HepG2 (cell line): Measurements from ENCODE around the gene UGP2. TPM values are rescaled to one million over a fixed set of nuclear protein-coding genes. Genes with fewer than 3 reads are reported as not detected.

Experiments used
- ATAC-seq: fragments of 200-7000 bp; cut with Tn5 transposase; 3 replicates; pipeline ENCODE4 v1.9.1; 2020; ENCODE audit warnings: mild to moderate bottlenecking, moderate library complexity
- BruUV-seq: library from RNA; stranded (reverse); fragments of 400-500 nt; replicated peaks from 2 replicates; lab custom pipeline; 2021; lab: Mats Ljungman, UMichigan
- CTCF ChIA-PET: fragments of 300-600 bp; formaldehyde crosslinking; extraction: SDS; loops from one replicate; lab custom pipeline; 2021; ENCODE audit warnings: low total read pairs, inconsistent platforms, low intra/inter-chr PET ratio; lab: Yijun Ruan, JAX
- POLR2A ChIA-PET: fragments of 350-600 bp; sonication (Branson Sonifier 250); formaldehyde crosslinking; loops from one replicate; lab custom pipeline; 2020; ENCODE audit warnings: antibody characterized with exemption, inconsistent platforms; lab: Yijun Ruan, JAX
- DNase-seq: peaks from one replicate; pipeline ENCODE4 v3.0.0-alpha.2; 2015; ENCODE audit warnings: low spot score
- FAIRE-seq: peaks from 3 replicates; lab custom pipeline; 2011; peaks lifted over from hg19 to GRCh38; lab: Jason Lieb, UNC
- H2AFZ ChIP-seq: one replicate; pipeline ENCODE4 v1.6.1; 2011; ENCODE audit warnings: low read length, inconsistent platforms
- H3K27ac ChIP-seq: fragments of 300-600 bp; 3 replicates; pipeline ENCODE4 v1.8.0; 2011; ENCODE audit warnings: mixed run types, mild to moderate bottlenecking, mixed read lengths, low read length, inconsistent platforms; ENCODE audit not compliant: insufficient read depth; ENCODE audit errors: extremely low read length
- H3K27me3 ChIP-seq, 2 experiments: fragments of 200-600 bp in 1 of 2; 2 replicates in 1 of 2; 3 replicates in 1 of 2; pipeline versions ENCODE4 v1.6.0 to v1.8.0; 2011; ENCODE audit warnings: low read length in 2 of 2, mild to moderate bottlenecking in 2 of 2, moderate library complexity in 2 of 2, inconsistent platforms in 1 of 2; ENCODE audit not compliant: insufficient read depth in 2 of 2, control insufficient read depth in 1 of 2
- H3K36me3 ChIP-seq, 2 experiments: fragments of 200-600 bp in 1 of 2; replicated peaks in 1 of 2; 2 replicates in 1 of 2; 3 replicates in 1 of 2; pipeline versions ENCODE4 v1.5.1 to v1.8.0; 2011; ENCODE audit warnings: low read length in 2 of 2, inconsistent platforms in 1 of 2; ENCODE audit not compliant: insufficient read depth in 2 of 2, control insufficient read depth in 1 of 2
- H3K4me1 ChIP-seq: 2 replicates; pipeline ENCODE4 v1.5.1; 2012; ENCODE audit warnings: low read length, inconsistent platforms; ENCODE audit not compliant: insufficient read depth
- H3K4me2 ChIP-seq: 2 replicates; pipeline ENCODE4 v1.6.0; 2011; ENCODE audit warnings: low read depth, low read length, inconsistent platforms
- H3K4me3 ChIP-seq, 3 experiments: fragments of 200-600 bp in 1 of 3; sonication (generic), shearing (Covaris generic) in 1 of 3; replicated peaks in 1 of 3; 2 replicates each; pipeline ENCODE4 v1.5.1; 2011 to 2016; ENCODE audit warnings: low read length in 3 of 3, inconsistent platforms in 2 of 3, low read depth in 2 of 3, mild to moderate bottlenecking in 2 of 3, control low read depth in 1 of 3, mixed read lengths in 1 of 3; ENCODE audit not compliant: insufficient read depth in 1 of 3
- H3K79me2 ChIP-seq: one replicate; pipeline ENCODE4 v1.6.1; 2011; ENCODE audit warnings: low read length, inconsistent platforms; ENCODE audit not compliant: insufficient read depth
- H3K9ac ChIP-seq: 2 replicates; pipeline ENCODE4 v1.6.0; 2011; ENCODE audit warnings: mild to moderate bottlenecking, low read depth, low read length, inconsistent platforms; ENCODE audit not compliant: insufficient read depth
- H3K9me3 ChIP-seq: 2 replicates; pipeline ENCODE4 v1.5.1; 2012; ENCODE audit warnings: mild to moderate bottlenecking, low read length
- H4K20me1 ChIP-seq: 2 replicates; pipeline ENCODE4 v1.6.0; 2011; ENCODE audit warnings: inconsistent platforms, mild to moderate bottlenecking, low read length, moderate library complexity; ENCODE audit not compliant: insufficient read depth
- DNMT1 ChIP-seq: sonication (generic); formaldehyde crosslinking; IDR thresholded peaks from 2 replicates; pipeline ENCODE4 v1.5.1; 2020; ENCODE audit warnings: mild to moderate bottlenecking, missing genetic modification reagents
- GZF1 ChIP-seq: sonication (generic); formaldehyde crosslinking; IDR thresholded peaks from 2 replicates; pipeline ENCODE4 v1.5.1; 2020; ENCODE audit warnings: mild to moderate bottlenecking, missing genetic modification reagents
- IRF2 ChIP-seq: IDR thresholded peaks from 2 replicates; pipeline ENCODE4 v1.6.1; 2018; ENCODE audit warnings: missing genetic modification reagents, missing compliant biosample characterization
- MEIS2 ChIP-seq: sonication (generic); formaldehyde crosslinking; IDR thresholded peaks from 2 replicates; pipeline ENCODE4 v1.9.0; 2021; ENCODE audit warnings: mild to moderate bottlenecking, missing genetic modification reagents
- PHB2 ChIP-seq: fragments of 450-650 bp; IDR thresholded peaks from 2 replicates; pipeline ENCODE4 v1.6.1; 2018; ENCODE audit not compliant: partially characterized antibody
- POLR2G ChIP-seq: fragments of 200-400 bp; formaldehyde crosslinking; IDR thresholded peaks from 2 replicates; pipeline ENCODE4 v1.6.1; 2018; ENCODE audit warnings: mild to moderate bottlenecking, low read depth, low read length, moderate library complexity
- RBM22 ChIP-seq: fragments of 200-400 bp; formaldehyde crosslinking; optimal IDR thresholded peaks from 2 replicates; pipeline ENCODE3; 2017; ENCODE audit warnings: mild to moderate bottlenecking, low read length, moderate library complexity
- ZBTB8A ChIP-seq: sonication (generic); formaldehyde crosslinking; IDR thresholded peaks from 2 replicates; pipeline ENCODE4 v1.4.0; 2020; ENCODE audit warnings: mild to moderate bottlenecking, low read depth, missing genetic modification reagents, borderline replicate concordance
- ZNF577 ChIP-seq: sonication (generic); formaldehyde crosslinking; IDR thresholded peaks from 2 replicates; pipeline ENCODE4 v1.4.0; 2020; ENCODE audit warnings: mild to moderate bottlenecking, low read depth, missing genetic modification reagents, borderline replicate concordance
- ZNF670 ChIP-seq: sonication (generic); formaldehyde crosslinking; IDR thresholded peaks from 2 replicates; pipeline ENCODE4 v1.8.0; 2022; ENCODE audit warnings: mild to moderate bottlenecking, missing genetic modification reagents, borderline replicate concordance
- ZNF7 ChIP-seq: IDR thresholded peaks from 2 replicates; pipeline ENCODE4 v1.6.1; 2016; ENCODE audit warnings: missing biosample characterization, missing genetic modification reagents
- WGBS: methylation state at CpG from one replicate; pipeline ENCODE4 v1.1.6; 2017; ENCODE audit warnings: low lambda C conversion rate; 5-methylcytosine and 5-hydroxymethylcytosine counted together
- in situ Hi-C: cut with HindIII; loops from 2 replicates; pipeline ENCODE4 v1.10.0; 2017; ENCODE audit warnings: low pct_unique_long_range_greater_than_20kb; ENCODE audit not compliant: extremely low pct_ligation_motif_present
- intact Hi-C: fragments of 100-400 bp; cut with micrococcal nuclease; formaldehyde crosslinking; loops from one replicate; pipeline ENCODE4 v1.10.0; 2022; ENCODE audit not compliant: unreplicated experiment
- polyA plus RNA-seq, 8 experiments: library from polyadenylated mRNA; depleted of rRNA in 3 of 8; stranded (reverse) in 7 of 8; unstranded in 1 of 8; fragments of >200 nt; fragmentation: Illumina TruSeq in 4 of 8; extraction: Trizol in 4 of 8; gene quantifications; 2 replicates each; pipeline versions ENCODE4 v1.2.1 to v1.2.3, GENCODE V29; 2011 to 2016; ENCODE audit warnings: low read depth in 4 of 8, missing spikeins in 1 of 8, mixed read lengths in 1 of 8; ENCODE audit not compliant: insufficient read depth in 1 of 8
- total RNA-seq, 5 experiments: library from RNA; depleted of rRNA; stranded (reverse); fragments of >200 nt; fragmentation: Illumina TruSeq; extraction: Trizol; gene quantifications; 2 replicates each; pipeline ENCODE4 v1.2.3, GENCODE V29; 2016; ENCODE audit warnings: low read depth in 1 of 5
- TF ChIP-seq, protein P1 (sequence below): IDR thresholded peaks from 2 replicates; pipeline ENCODE4 v1.6.1; 2016
- TF ChIP-seq, protein P2 (sequence below): sonication (generic); formaldehyde crosslinking; IDR thresholded peaks from 2 replicates; pipeline ENCODE4 v1.4.0; 2020; ENCODE audit warnings: missing genetic modification reagents, borderline replicate concordance

UGP2 gene
- total and polyA plus RNA-seq, 2 of the 13 experiments (the other 11 are each of a cell fraction or from before 2014, with no cell fraction given): 96.0 to 134 TPM

DNA sequence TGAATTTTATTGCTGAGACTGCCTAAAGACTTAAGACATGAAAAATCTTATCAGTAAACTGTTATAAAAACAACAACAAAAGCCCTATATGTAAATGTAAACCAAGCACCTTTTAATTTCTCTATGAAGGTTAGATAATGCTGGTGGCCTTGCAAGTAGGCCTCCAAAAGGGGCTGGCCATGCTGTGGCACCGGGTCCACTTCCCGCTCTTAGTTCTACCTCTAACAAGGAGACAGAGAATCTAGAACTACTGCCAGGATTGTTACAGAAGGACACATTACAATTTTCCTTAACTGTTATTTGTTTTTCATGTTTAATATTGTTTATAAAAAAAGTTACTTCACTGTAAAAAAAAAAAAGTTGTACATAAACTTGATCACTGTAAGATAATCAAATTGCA is 49.0 kb downstream of the UGP2 start:
- in situ Hi-C loops (no loop called here), intact Hi-C loops (no loop called here)
- no peak for ATAC-seq
- H2AFZ ChIP-seq: no peak overlapping the region
- WGBS: 97% methylated on average over 2 of the region's 2 CpGs
- H3K36me3 ChIP-seq: peaks cover 19 to 79% of the 10 kb centered on the region in 2 experiments
- CTCF ChIA-PET: no interaction called here
- no peaks in the 10 kb centered on the region for H3K9me3 ChIP-seq
- DNase-seq: no peak
- no peak for TF ChIP-seq PHB2
- TF ChIP-seq POLR2G: peak; percentile 35; the same call in 1 of the 2 replicates
- TF ChIP-seq DNMT1: no peak
- TF ChIP-seq MEIS2 (CRISPR knock-in tag): no peak
- TF ChIP-seq, protein P1, sequence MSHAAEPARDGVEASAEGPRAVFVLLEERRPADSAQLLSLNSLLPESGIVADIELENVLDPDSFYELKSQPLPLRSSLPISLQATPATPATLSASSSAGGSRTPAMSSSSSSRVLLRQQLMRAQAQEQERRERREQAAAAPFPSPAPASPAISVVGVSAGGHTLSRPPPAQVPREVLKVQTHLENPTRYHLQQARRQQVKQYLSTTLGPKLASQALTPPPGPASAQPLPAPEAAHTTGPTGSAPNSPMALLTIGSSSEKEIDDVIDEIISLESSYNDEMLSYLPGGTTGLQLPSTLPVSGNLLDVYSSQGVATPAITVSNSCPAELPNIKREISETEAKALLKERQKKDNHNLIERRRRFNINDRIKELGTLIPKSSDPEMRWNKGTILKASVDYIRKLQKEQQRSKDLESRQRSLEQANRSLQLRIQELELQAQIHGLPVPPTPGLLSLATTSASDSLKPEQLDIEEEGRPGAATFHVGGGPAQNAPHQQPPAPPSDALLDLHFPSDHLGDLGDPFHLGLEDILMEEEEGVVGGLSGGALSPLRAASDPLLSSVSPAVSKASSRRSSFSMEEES (CRISPR knock-in tag): no peak
- no peak for TF ChIP-seq ZNF670 (CRISPR knock-in tag)
- TF ChIP-seq IRF2 (CRISPR knock-in tag): no peak
- TF ChIP-seq ZNF577: no peak
- no peak for TF ChIP-seq ZNF7 (CRISPR knock-in tag)
- peak; percentile 92 for TF ChIP-seq RBM22
- TF ChIP-seq ZBTB8A: no peak
- TF ChIP-seq, protein P2, sequence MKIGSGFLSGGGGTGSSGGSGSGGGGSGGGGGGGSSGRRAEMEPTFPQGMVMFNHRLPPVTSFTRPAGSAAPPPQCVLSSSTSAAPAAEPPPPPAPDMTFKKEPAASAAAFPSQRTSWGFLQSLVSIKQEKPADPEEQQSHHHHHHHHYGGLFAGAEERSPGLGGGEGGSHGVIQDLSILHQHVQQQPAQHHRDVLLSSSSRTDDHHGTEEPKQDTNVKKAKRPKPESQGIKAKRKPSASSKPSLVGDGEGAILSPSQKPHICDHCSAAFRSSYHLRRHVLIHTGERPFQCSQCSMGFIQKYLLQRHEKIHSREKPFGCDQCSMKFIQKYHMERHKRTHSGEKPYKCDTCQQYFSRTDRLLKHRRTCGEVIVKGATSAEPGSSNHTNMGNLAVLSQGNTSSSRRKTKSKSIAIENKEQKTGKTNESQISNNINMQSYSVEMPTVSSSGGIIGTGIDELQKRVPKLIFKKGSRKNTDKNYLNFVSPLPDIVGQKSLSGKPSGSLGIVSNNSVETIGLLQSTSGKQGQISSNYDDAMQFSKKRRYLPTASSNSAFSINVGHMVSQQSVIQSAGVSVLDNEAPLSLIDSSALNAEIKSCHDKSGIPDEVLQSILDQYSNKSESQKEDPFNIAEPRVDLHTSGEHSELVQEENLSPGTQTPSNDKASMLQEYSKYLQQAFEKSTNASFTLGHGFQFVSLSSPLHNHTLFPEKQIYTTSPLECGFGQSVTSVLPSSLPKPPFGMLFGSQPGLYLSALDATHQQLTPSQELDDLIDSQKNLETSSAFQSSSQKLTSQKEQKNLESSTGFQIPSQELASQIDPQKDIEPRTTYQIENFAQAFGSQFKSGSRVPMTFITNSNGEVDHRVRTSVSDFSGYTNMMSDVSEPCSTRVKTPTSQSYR (CRISPR knock-in tag): no peak
- no peak for TF ChIP-seq GZF1
- H3K27me3 ChIP-seq: no peaks in the 10 kb centered on the region
- FAIRE-seq: no peak
- H3K9ac ChIP-seq: no peak overlapping the region
- BruUV-seq: no TSS peak
- H3K79me2 ChIP-seq: no peaks in the 10 kb centered on the region
- no peak overlapping the region for H3K4me3 ChIP-seq
- H3K27ac ChIP-seq: no peak overlapping the region
- POLR2A ChIA-PET: no interaction called here
- no peak overlapping the region for H3K4me2 ChIP-seq
- H3K4me1 ChIP-seq: peaks cover 14% of the 10 kb centered on the region
- H4K20me1 ChIP-seq: peaks cover 4% of the 10 kb centered on the region; the same call in 1 of the 2 replicates
